Pancreas (tissue), 10 donors: ENCODE results near the gene SLC9B2. TPM values are rescaled to one million over a fixed set of nuclear protein-coding genes. Genes with fewer than 3 reads are reported as not detected.

Source experiments
- ATAC-seq, 4 donors: fragments of 200-7000 bp; cut with Tn5 transposase; one replicate each; pipeline versions ENCODE4 v1.8.0 to v1.9.1; 2020; ENCODE audit warnings: mild to moderate bottlenecking in 4 of 4, moderate library complexity in 4 of 4
- DNase-seq, 6 donors: peaks; one replicate each; pipeline ENCODE4 v3.0.0-alpha.2; 2020
- FAIRE-seq: peaks from 2 replicates; lab custom pipeline; 2012; peaks lifted over from hg19 to GRCh38; lab: Jason Lieb, UNC
- H3K27ac ChIP-seq, 4 donors: fragments of 200-600 bp; sonication (generic); 1 replicate in 3 of 4; 2 replicates in 1 of 4; pipeline versions ENCODE4 v1.5.0 to v1.8.0; 2020
- H3K27me3 ChIP-seq, 4 donors: fragments of 200-600 bp; one replicate each; pipeline ENCODE4 v1.8.0; 2021
- H3K36me3 ChIP-seq, 3 donors: fragments of 200-600 bp; sonication (generic) in 1 of 3; one replicate each; pipeline versions ENCODE4 v1.5.0 to v1.8.0; 2020 to 2021
- H3K4me1 ChIP-seq, 3 donors: fragments of 200-600 bp; one replicate each; pipeline ENCODE4 v1.8.0; 2021
- H3K4me3 ChIP-seq, 4 donors: fragments of 200-600 bp; sonication (generic) in 2 of 4; one replicate each; pipeline versions ENCODE4 v1.5.0 to v1.8.0; 2020 to 2021
- H3K9me3 ChIP-seq, 4 donors: fragments of 200-600 bp; one replicate each; pipeline ENCODE4 v1.8.0; 2021
- CTCF ChIP-seq, 4 donors: fragments of 200-600 bp; sonication (generic) in 3 of 4; IDR thresholded peaks; one replicate each; pipeline versions ENCODE4 v1.5.0 to v1.8.0; 2021; ENCODE audit warnings: antibody characterized with exemption in 4 of 4
- WGBS, 2 donors: extraction: QIAGEN DNeasy Blood & Tissue Kit; methylation state at CpG; one replicate each; pipeline ENCODE4 v1.1.7; 2013; 5-methylcytosine and 5-hydroxymethylcytosine counted together
- intact Hi-C, 3 donors: fragments of 100-400 bp; cut with DNase I; formaldehyde crosslinking; loops; one replicate each; pipeline versions ENCODE4 v1.11.1 to v1.14.2; 2022
- polyA plus RNA-seq, 2 donors: library from polyadenylated mRNA; stranded (reverse); fragments of 200-250 nt; gene quantifications; one replicate each; pipeline ENCODE4 v1.2.3, GENCODE V29; 2013
- total RNA-seq, 6 donors: library from RNA; stranded (reverse); fragmentation: NEBNext Ultra II Directional in 4 of 6; extraction: Animal tissue kit (Norgen Biotek cat#: 25700) in 4 of 6; gene quantifications; one replicate each; pipeline versions ENCODE4 v1.2.1 to v1.2.4, GENCODE V29; 2021 to 2023
- donor health status: healthy with polysubstance abuse.
- donor health status: DM: no; HTN: no; CAD: no; lungs with moderate emphysema.
- donor health status: DM: no; HTN: no; CAD: no.
- donor health status: control.
- donor health status: control.
- donor health status: Bipolar disorder and iron deficiency.
- donor health status: DM: yes; HTN: yes; CAD: no.
- donor health status: DM: no; HTN: no; CAD: no.
- donor health status: DM: no; HTN: no; CAD: no.
- donor health status: DM: yes; HTN: yes; CAD: no.

Gene SLC9B2
- total and polyA plus RNA-seq, 8 donors, result 1.2 to 5.2 (median 2.7) TPM

GRCh38 chr4:103111598-103111997, 35.0 kb upstream of the SLC9B2 start:
- ATAC-seq, result no peak
- no peak for TF ChIP-seq CTCF (IDR thresholded peaks at IDR 0.05)
- Histone ChIP-seq H3K4me3 (no peak overlapping the region), H3K27me3 (no peaks in the 10 kb centered on the region), H3K4me1 (no peaks in the 10 kb centered on the region), H3K9me3 (no peaks in the 10 kb centered on the region), H3K36me3 (no peaks in the 10 kb centered on the region), H3K27ac (no peak overlapping the region)
- WGBS, 2 donors, result 79 to 94% methylated on average over 4 of the region's 4 CpGs
- intact Hi-C loops, result no loop called here
- FAIRE-seq, result no peak
- no peak for DNase-seq

- H3K36me3 ChIP-seq, result no peaks in the 10 kb centered on the region
- DNase-seq (no peak), ATAC-seq (no peak), FAIRE-seq (no peak)
- 66 to 67% methylated on average over 4 of the region's 4 CpGs for WGBS, 2 donors
- intact Hi-C loops, result loop anchor here in 2 of 3 donors (10.0 kb wide), 2 partner anchors 654 to 664 kb away; no protein-coding TSS in a partner anchor
- no peak for TF ChIP-seq CTCF (IDR thresholded peaks at IDR 0.05)
- H3K27me3 ChIP-seq, result no peaks in the 10 kb centered on the region
- no peak overlapping the region for H3K27ac ChIP-seq
- H3K4me3 ChIP-seq, result no peak overlapping the region
- no peaks in the 10 kb centered on the region for H3K4me1 ChIP-seq
- no peaks in the 10 kb centered on the region for H3K9me3 ChIP-seq
Observed at GRCh38 chr4:103108542-103108941, 32.0 kb upstream of the SLC9B2 start.

GRCh38 chr4:103105558-103106356, 29.2 kb upstream of the SLC9B2 start:
- no peak overlapping the region for H3K27ac ChIP-seq
- H3K4me1 ChIP-seq, result no peaks in the 10 kb centered on the region
- no peak for ATAC-seq
- no peak for TF ChIP-seq CTCF (IDR thresholded peaks at IDR 0.05)
- no peak for FAIRE-seq
- no peak overlapping the region for H3K4me3 ChIP-seq
- intact Hi-C loops, result loop anchor here in 2 of 3 donors (10.0 kb wide), 2 partner anchors 651 to 661 kb away; no protein-coding TSS in a partner anchor
- no peaks in the 10 kb centered on the region for H3K9me3 ChIP-seq
- no peak for DNase-seq
- no peaks in the 10 kb centered on the region for H3K36me3 ChIP-seq
- H3K27me3 ChIP-seq, result no peaks in the 10 kb centered on the region
- 95 to 97% methylated on average over 2 of the region's 2 CpGs for WGBS, 2 donors

GRCh38 chr4:103104886-103105285, 28.3 kb upstream of the SLC9B2 start:
- TF ChIP-seq CTCF (IDR thresholded peaks at IDR 0.05), result no peak
- 86 to 90% methylated on average over 3 of the region's 3 CpGs for WGBS, 2 donors
- intact Hi-C loops, result loop anchor here in 2 of 3 donors (10.0 kb wide), 2 partner anchors 650 to 660 kb away; no protein-coding TSS in a partner anchor
- no peak overlapping the region for H3K27ac ChIP-seq
- no peaks in the 10 kb centered on the region for H3K4me1 ChIP-seq
- no peak for DNase-seq
- H3K36me3 ChIP-seq, result no peaks in the 10 kb centered on the region
- H3K27me3 ChIP-seq, result no peaks in the 10 kb centered on the region
- no peak for ATAC-seq
- FAIRE-seq, result no peak
- H3K9me3 ChIP-seq, result no peaks in the 10 kb centered on the region
- H3K4me3 ChIP-seq, result no peak overlapping the region

- intact Hi-C loops, result loop anchor here in 2 of 3 donors (10.0 kb wide), 2 partner anchors 646 to 656 kb away; no protein-coding TSS in a partner anchor
- H3K27ac ChIP-seq, result no peak overlapping the region
- no peaks in the 10 kb centered on the region for H3K36me3 ChIP-seq
- 56 to 57% methylated on average over 5 of the region's 5 CpGs for WGBS, 2 donors
- no peaks in the 10 kb centered on the region for H3K9me3 ChIP-seq
- H3K4me1 ChIP-seq, result peaks cover 5 to 19% (median 7%) of the 10 kb centered on the region in 3 donors
- H3K4me3 ChIP-seq, result no peak overlapping the region
- TF ChIP-seq CTCF (IDR thresholded peaks at IDR 0.05), result no peak
- FAIRE-seq (no peak), DNase-seq (no peak), ATAC-seq (no peak)
- no peaks in the 10 kb centered on the region for H3K27me3 ChIP-seq
Observed at GRCh38 chr4:103100691-103101090, 24.1 kb upstream of the SLC9B2 start.
